Measurements from ENCODE around the gene HMOX1.

The HMOX1 gene

DNA sequence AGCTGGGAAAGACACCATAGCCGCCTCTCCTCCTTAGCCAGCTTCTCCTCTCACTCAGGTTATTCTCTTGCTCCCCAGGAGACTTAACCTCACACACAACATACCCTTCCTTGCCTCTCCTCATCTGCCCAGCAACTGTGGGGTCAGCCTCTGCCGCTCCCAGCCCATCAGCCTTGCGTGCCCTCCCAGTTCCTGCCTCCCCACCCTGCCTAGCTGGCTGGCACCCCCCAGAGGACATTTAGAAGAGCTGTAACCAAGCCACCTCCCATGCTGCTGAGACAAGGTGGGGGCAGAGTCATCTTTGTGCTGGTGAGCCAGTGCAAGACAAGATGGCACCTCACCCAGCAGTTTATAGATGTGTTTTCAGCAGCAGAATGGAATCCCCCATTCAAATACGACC, 43.0 kb upstream of the HMOX1 start:
- Histone ChIP-seq H3K4me1 (ENCODE audit: low read length) (no peaks in the 10 kb centered on the region), H3K9ac (ENCODE audit: low read length) (no peak overlapping the region), H3K9me3 (replicated peaks; ENCODE audit: insufficient read depth, low read length) (no peaks in the 10 kb centered on the region), H2AFZ (ENCODE audit: low read length) (no peak overlapping the region), H3F3A (ENCODE audit: insufficient read depth, low read length) (no peaks in the 10 kb centered on the region), H4K20me1 (ENCODE audit: insufficient read depth, low read length) (no peaks in the 10 kb centered on the region), H3K4me3 (ENCODE audit: low read length) (no peak overlapping the region), H3K36me3 (replicated peaks; ENCODE audit: insufficient read depth, low read length) (no peaks in the 10 kb centered on the region), H3K79me2 (ENCODE audit: low read length) (no peaks in the 10 kb centered on the region), H3K27ac (ENCODE audit: low read length) (no peak overlapping the region), H3K9me2 (replicated peaks; ENCODE audit: insufficient read depth, low read length) (no peaks in the 10 kb centered on the region), H3K4me2 (ENCODE audit: low read depth, low read length) (no peak overlapping the region), H3K27me3 (replicated peaks; ENCODE audit: insufficient read depth, low read length) (no peaks in the 10 kb centered on the region)
- no peak for TF ChIP-seq EZH2 (optimal IDR thresholded peaks at IDR 0.05; ENCODE audit: low read depth, low read length)
- no peak for TF ChIP-seq EZH2phosphoT487 (IDR thresholded peaks at IDR 0.05; ENCODE audit: low read length)
- TF ChIP-seq, protein P1, sequence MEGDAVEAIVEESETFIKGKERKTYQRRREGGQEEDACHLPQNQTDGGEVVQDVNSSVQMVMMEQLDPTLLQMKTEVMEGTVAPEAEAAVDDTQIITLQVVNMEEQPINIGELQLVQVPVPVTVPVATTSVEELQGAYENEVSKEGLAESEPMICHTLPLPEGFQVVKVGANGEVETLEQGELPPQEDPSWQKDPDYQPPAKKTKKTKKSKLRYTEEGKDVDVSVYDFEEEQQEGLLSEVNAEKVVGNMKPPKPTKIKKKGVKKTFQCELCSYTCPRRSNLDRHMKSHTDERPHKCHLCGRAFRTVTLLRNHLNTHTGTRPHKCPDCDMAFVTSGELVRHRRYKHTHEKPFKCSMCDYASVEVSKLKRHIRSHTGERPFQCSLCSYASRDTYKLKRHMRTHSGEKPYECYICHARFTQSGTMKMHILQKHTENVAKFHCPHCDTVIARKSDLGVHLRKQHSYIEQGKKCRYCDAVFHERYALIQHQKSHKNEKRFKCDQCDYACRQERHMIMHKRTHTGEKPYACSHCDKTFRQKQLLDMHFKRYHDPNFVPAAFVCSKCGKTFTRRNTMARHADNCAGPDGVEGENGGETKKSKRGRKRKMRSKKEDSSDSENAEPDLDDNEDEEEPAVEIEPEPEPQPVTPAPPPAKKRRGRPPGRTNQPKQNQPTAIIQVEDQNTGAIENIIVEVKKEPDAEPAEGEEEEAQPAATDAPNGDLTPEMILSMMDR (IDR thresholded peaks at IDR 0.05; ENCODE audit: low read length) = peak; percentile 28
- no peak for DNase-seq

DNA sequence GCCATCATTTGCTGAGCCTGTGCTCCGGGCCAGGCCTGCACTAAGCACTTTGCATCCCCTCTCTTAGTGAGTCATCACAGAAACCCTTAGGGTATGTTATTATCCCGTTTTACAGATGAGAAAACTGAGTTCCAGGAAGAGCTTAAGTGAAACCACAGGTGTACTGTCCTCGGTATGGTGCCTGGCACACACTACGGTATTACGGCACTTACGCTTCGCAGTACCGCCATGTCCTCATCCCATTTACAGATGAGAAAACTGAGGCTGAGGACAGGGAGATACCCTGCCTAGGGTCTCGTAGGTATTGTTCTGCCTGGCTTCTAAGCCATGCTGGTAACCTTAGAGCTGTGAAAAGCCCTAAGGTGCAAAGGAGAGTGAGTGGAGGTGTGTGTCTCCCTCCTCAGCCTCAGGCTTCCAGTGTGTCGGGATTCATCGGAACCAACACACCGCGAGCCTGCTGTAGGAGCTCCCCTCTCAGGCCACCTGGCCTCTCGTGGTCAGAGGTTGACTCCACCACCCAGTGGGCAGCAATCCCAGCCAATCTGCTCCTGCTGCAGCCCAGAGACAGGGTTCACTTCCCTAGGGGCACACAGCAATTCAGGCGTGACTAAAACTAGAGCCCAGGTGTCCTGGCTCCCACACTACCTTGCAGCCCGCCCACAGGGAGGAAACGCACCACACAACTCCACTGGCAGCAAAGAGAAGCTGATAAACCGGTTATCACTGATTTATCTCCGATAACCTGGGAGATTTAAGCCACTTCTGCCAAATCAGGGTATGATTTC, 39.6 kb upstream of the HMOX1 start:
- no peaks in the 10 kb centered on the region for H3K9me3 ChIP-seq (replicated peaks; ENCODE audit: insufficient read depth, low read length)
- H3K36me3 ChIP-seq (replicated peaks; ENCODE audit: insufficient read depth, low read length) = no peaks in the 10 kb centered on the region
- H4K20me1 ChIP-seq (ENCODE audit: insufficient read depth, low read length) = no peaks in the 10 kb centered on the region
- H3K79me2 ChIP-seq (ENCODE audit: low read length) = no peaks in the 10 kb centered on the region
- H3K4me1 ChIP-seq (ENCODE audit: low read length) = peaks cover 32% of the 10 kb centered on the region
- no peak for DNase-seq
- no peak overlapping the region for H3K9ac ChIP-seq (ENCODE audit: low read length)
- no peaks in the 10 kb centered on the region for H3K9me2 ChIP-seq (replicated peaks; ENCODE audit: insufficient read depth, low read length)
- peaks cover 14% of the 10 kb centered on the region for H3F3A ChIP-seq (ENCODE audit: insufficient read depth, low read length)
- no peak overlapping the region for H3K27ac ChIP-seq (ENCODE audit: low read length)
- H3K27me3 ChIP-seq (replicated peaks; ENCODE audit: insufficient read depth, low read length) = no peaks in the 10 kb centered on the region
- TF ChIP-seq EZH2 (optimal IDR thresholded peaks at IDR 0.05; ENCODE audit: low read depth, low read length) (no peak), EZH2phosphoT487 (IDR thresholded peaks at IDR 0.05; ENCODE audit: low read length) (no peak)
- TF ChIP-seq, protein P1 (IDR thresholded peaks at IDR 0.05; ENCODE audit: low read length) = no peak
- H2AFZ ChIP-seq (ENCODE audit: low read length) = no peak overlapping the region
- no peak overlapping the region for H3K4me3 ChIP-seq (ENCODE audit: low read length)
- H3K4me2 ChIP-seq (ENCODE audit: low read depth, low read length) = no peak overlapping the region

DNA sequence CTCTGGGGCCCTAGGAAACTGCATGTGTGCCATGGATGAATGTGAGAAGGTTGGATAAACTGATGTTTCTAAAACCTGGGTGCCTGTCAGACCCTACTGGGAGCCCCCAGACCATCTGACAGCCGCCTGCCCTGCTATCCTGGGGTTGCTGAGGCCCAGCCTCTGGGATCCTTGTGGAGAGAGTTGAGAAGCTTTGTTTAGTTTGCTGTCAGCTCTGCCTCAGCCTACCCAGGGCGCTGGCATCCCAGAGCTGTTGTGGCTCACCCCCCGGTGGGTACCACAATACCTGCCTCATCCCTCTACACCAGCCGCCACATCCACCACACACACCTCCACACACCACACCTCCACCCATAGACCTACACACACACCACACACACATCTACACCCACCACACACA, 38.5 kb upstream of the HMOX1 start:
- no peak for DNase-seq
- Histone ChIP-seq H2AFZ (ENCODE audit: low read length) (no peak overlapping the region), H3K4me3 (ENCODE audit: low read length) (no peak overlapping the region), H3F3A (ENCODE audit: insufficient read depth, low read length) (peaks cover 14% of the 10 kb centered on the region), H3K27ac (ENCODE audit: low read length) (no peak overlapping the region), H3K4me1 (ENCODE audit: low read length) (peaks cover 32% of the 10 kb centered on the region), H4K20me1 (ENCODE audit: insufficient read depth, low read length) (no peaks in the 10 kb centered on the region), H3K79me2 (ENCODE audit: low read length) (no peaks in the 10 kb centered on the region), H3K36me3 (replicated peaks; ENCODE audit: insufficient read depth, low read length) (no peaks in the 10 kb centered on the region), H3K9me3 (replicated peaks; ENCODE audit: insufficient read depth, low read length) (no peaks in the 10 kb centered on the region), H3K4me2 (ENCODE audit: low read depth, low read length) (no peak overlapping the region), H3K9ac (ENCODE audit: low read length) (no peak overlapping the region), H3K27me3 (replicated peaks; ENCODE audit: insufficient read depth, low read length) (no peaks in the 10 kb centered on the region), H3K9me2 (replicated peaks; ENCODE audit: insufficient read depth, low read length) (no peaks in the 10 kb centered on the region)
- TF ChIP-seq EZH2 (optimal IDR thresholded peaks at IDR 0.05; ENCODE audit: low read depth, low read length) = no peak
- TF ChIP-seq, protein P1 (IDR thresholded peaks at IDR 0.05; ENCODE audit: low read length) = no peak
- TF ChIP-seq EZH2phosphoT487 (IDR thresholded peaks at IDR 0.05; ENCODE audit: low read length) = no peak

Data from MM.1S (cell line).